HepG2 (cell line): ENCODE measurements around the gene WDR54. TPM values are rescaled to one million over a fixed set of nuclear protein-coding genes. Genes with fewer than 3 reads are reported as not detected.

Experiments
- CC2D1A ChIP-seq: sonication (generic); formaldehyde crosslinking; IDR thresholded peaks from 2 replicates; pipeline ENCODE4 v1.8.1; 2023; ENCODE audit warnings: mild to moderate bottlenecking, missing genetic modification reagents
- GTF2F1 ChIP-seq: fragments of 150-350 bp; IDR thresholded peaks from 2 replicates; pipeline ENCODE4 v1.6.1; 2014; ENCODE audit warnings: low read length
- HNF4A ChIP-seq: sonication (generic); formaldehyde crosslinking; IDR thresholded peaks from 2 replicates; pipeline ENCODE4 v1.4.0; 2020; ENCODE audit warnings: missing genetic modification reagents
- HNRNPK ChIP-seq: fragments of 200-400 bp; formaldehyde crosslinking; IDR thresholded peaks from 2 replicates; pipeline ENCODE4 v1.6.1; 2018; ENCODE audit warnings: low read length, low read depth, moderate library complexity, mild to moderate bottlenecking; ENCODE audit not compliant: poor library complexity, severe bottlenecking
- KDM2A ChIP-seq: sonication (generic); formaldehyde crosslinking; IDR thresholded peaks from 2 replicates; pipeline ENCODE4 v1.4.0; 2020; ENCODE audit warnings: low read depth, missing genetic modification reagents, borderline replicate concordance
- KDM6A ChIP-seq: IDR thresholded peaks from 2 replicates; pipeline ENCODE4 v1.6.1; 2016; ENCODE audit warnings: low read depth
- KLF16 ChIP-seq, 2 experiments: sonication (generic) in 1 of 2; formaldehyde crosslinking in 1 of 2; IDR thresholded peaks; 2 replicates each; pipeline versions ENCODE4 v1.6.1 to v1.8.0; 2016 to 2023; ENCODE audit warnings: missing genetic modification reagents in 2 of 2, missing compliant biosample characterization in 1 of 2
- MTA3 ChIP-seq: sonication (generic); formaldehyde crosslinking; IDR thresholded peaks from 2 replicates; pipeline ENCODE4 v1.4.0; 2020; ENCODE audit warnings: missing genetic modification reagents
- PPARG ChIP-seq: conservative IDR thresholded peaks from 2 replicates; pipeline ENCODE4 v1.6.1; 2016; ENCODE audit warnings: missing biosample characterization, missing genetic modification reagents
- RFX3 ChIP-seq: IDR thresholded peaks from 2 replicates; pipeline ENCODE4 v1.6.1; 2016; ENCODE audit warnings: missing biosample characterization, missing genetic modification reagents
- SMAD1 ChIP-seq: sonication (generic); formaldehyde crosslinking; IDR thresholded peaks from 2 replicates; pipeline ENCODE4 v1.4.0; 2020; ENCODE audit warnings: missing genetic modification reagents, low read depth, mild to moderate bottlenecking, borderline replicate concordance
- ZNF12 ChIP-seq: sonication (generic); formaldehyde crosslinking; IDR thresholded peaks from 2 replicates; pipeline ENCODE4 v1.5.0; 2020; ENCODE audit warnings: missing genetic modification reagents
- ZNF670 ChIP-seq: sonication (generic); formaldehyde crosslinking; IDR thresholded peaks from 2 replicates; pipeline ENCODE4 v1.8.0; 2022; ENCODE audit warnings: mild to moderate bottlenecking, missing genetic modification reagents, borderline replicate concordance
- ZNF749 ChIP-seq: sonication (generic); formaldehyde crosslinking; IDR thresholded peaks from 2 replicates; pipeline ENCODE4 v1.8.0; 2022; ENCODE audit warnings: mild to moderate bottlenecking, missing genetic modification reagents, moderate library complexity, borderline replicate concordance
- ZNF773 ChIP-seq: sonication (generic); formaldehyde crosslinking; IDR thresholded peaks from 2 replicates; pipeline ENCODE4 v1.4.0; 2020; ENCODE audit warnings: missing genetic modification reagents, borderline replicate concordance
- polyA plus RNA-seq, 8 experiments: library from polyadenylated mRNA; depleted of rRNA in 3 of 8; stranded (reverse) in 7 of 8; unstranded in 1 of 8; fragments of >200 nt; fragmentation: Illumina TruSeq in 4 of 8; extraction: Trizol in 4 of 8; gene quantifications; 2 replicates each; pipeline versions ENCODE4 v1.2.1 to v1.2.3, GENCODE V29; 2011 to 2016; ENCODE audit warnings: low read depth in 4 of 8, missing spikeins in 1 of 8, mixed read lengths in 1 of 8; ENCODE audit not compliant: insufficient read depth in 1 of 8
- total RNA-seq, 5 experiments: library from RNA; depleted of rRNA; stranded (reverse); fragments of >200 nt; fragmentation: Illumina TruSeq; extraction: Trizol; gene quantifications; 2 replicates each; pipeline ENCODE4 v1.2.3, GENCODE V29; 2016; ENCODE audit warnings: low read depth in 1 of 5
- TF ChIP-seq, protein P1 (sequence below): sonication (generic); formaldehyde crosslinking; IDR thresholded peaks from 2 replicates; pipeline ENCODE4 v1.4.0; 2020; ENCODE audit warnings: mild to moderate bottlenecking, missing genetic modification reagents
- TF ChIP-seq, protein P2 (sequence below): sonication (generic); formaldehyde crosslinking; IDR thresholded peaks from 2 replicates; pipeline ENCODE4 v1.4.0; 2020; ENCODE audit warnings: missing genetic modification reagents
- TF ChIP-seq, protein P3 (sequence below): sonication (generic); formaldehyde crosslinking; conservative IDR thresholded peaks from 2 replicates; pipeline ENCODE4 v1.8.0; 2022; ENCODE audit warnings: mild to moderate bottlenecking, moderate library complexity, missing genetic modification reagents
- TF ChIP-seq, protein P4 (sequence below): sonication (generic); formaldehyde crosslinking; IDR thresholded peaks from 2 replicates; pipeline ENCODE4 v1.8.1; 2023; ENCODE audit warnings: mild to moderate bottlenecking, moderate library complexity, missing genetic modification reagents
- TF ChIP-seq, protein P5 (sequence below): sonication (generic); formaldehyde crosslinking; IDR thresholded peaks from 2 replicates; pipeline ENCODE4 v1.4.0; 2020; ENCODE audit warnings: mild to moderate bottlenecking, missing genetic modification reagents

Gene WDR54
- total and polyA plus RNA-seq, 2 of the 13 experiments (the other 11 are each of a cell fraction or from before 2014, with no cell fraction given): 2.0 to 17.3 TPM

DNA sequence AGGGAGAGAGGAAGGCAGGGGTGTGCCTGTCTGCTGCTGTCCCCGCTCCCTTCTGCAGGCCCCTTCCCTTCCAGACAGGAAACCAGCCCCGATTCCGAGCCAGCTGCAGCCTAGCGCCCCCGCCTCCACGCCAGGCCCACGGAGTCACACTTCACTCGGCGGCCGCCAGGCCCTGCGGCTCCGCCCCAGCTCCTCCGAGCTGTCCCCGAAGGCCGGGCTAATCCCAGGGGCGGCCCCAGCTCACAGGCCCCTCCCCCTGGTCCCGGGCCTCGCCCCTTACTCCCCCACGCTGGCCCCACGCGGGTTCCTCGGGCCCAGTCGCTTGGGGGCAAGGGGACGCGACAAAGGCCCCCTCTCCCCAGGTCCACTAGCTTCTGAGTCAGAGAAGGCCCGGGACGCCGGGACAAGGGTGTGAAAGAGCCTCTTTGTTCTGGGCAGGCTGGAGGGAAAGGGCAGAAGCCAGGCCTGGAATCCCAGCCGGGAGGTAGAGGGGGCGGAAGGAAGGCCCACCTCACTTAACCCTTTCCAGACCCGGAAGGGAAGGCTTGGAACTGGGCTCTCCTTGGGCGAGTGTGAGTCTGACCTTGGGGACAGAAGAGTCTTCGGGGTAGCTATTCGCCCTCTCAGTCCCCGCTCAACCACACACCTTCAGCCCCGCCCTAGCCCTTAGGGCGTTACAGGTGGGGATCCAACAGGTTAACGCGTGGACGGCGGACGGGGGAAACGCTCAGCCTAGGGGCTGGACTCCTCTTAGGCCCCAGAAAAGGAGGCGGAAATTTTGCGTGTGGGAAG lies 19.0 kb downstream of the WDR54 start (continued):
- TF ChIP-seq ZNF749 (CRISPR knock-in tag): peak; percentile 91
- 0 out of 2 replicates have a peak, but pooled peaks have one; percentile 6 for TF ChIP-seq RFX3 (CRISPR knock-in tag)
- no peak; the same call in 1 of the 2 replicates for TF ChIP-seq HNF4A (CRISPR knock-in tag)
- TF ChIP-seq ZNF12: peak; percentile 62; the same call in 1 of the 2 replicates
- TF ChIP-seq, protein P1, sequence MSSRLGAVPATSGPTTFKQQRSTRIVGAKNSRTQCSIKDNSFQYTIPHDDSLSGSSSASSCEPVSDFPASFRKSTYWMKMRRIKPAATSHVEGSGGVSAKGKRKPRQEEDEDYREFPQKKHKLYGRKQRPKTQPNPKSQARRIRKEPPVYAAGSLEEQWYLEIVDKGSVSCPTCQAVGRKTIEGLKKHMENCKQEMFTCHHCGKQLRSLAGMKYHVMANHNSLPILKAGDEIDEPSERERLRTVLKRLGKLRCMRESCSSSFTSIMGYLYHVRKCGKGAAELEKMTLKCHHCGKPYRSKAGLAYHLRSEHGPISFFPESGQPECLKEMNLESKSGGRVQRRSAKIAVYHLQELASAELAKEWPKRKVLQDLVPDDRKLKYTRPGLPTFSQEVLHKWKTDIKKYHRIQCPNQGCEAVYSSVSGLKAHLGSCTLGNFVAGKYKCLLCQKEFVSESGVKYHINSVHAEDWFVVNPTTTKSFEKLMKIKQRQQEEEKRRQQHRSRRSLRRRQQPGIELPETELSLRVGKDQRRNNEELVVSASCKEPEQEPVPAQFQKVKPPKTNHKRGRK: no peak
- TF ChIP-seq ZNF773 (CRISPR knock-in tag): no peak; the same call in 1 of the 2 replicates
- 0 out of 2 replicates have a peak, but pooled peaks have one; percentile 48 for TF ChIP-seq ZNF670
- TF ChIP-seq, protein P2, sequence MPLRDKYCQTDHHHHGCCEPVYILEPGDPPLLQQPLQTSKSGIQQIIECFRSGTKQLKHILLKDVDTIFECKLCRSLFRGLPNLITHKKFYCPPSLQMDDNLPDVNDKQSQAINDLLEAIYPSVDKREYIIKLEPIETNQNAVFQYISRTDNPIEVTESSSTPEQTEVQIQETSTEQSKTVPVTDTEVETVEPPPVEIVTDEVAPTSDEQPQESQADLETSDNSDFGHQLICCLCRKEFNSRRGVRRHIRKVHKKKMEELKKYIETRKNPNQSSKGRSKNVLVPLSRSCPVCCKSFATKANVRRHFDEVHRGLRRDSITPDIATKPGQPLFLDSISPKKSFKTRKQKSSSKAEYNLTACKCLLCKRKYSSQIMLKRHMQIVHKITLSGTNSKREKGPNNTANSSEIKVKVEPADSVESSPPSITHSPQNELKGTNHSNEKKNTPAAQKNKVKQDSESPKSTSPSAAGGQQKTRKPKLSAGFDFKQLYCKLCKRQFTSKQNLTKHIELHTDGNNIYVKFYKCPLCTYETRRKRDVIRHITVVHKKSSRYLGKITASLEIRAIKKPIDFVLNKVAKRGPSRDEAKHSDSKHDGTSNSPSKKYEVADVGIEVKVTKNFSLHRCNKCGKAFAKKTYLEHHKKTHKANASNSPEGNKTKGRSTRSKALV: 0 out of 2 replicates have a peak, but pooled peaks have one; percentile 24
- TF ChIP-seq, protein P3, sequence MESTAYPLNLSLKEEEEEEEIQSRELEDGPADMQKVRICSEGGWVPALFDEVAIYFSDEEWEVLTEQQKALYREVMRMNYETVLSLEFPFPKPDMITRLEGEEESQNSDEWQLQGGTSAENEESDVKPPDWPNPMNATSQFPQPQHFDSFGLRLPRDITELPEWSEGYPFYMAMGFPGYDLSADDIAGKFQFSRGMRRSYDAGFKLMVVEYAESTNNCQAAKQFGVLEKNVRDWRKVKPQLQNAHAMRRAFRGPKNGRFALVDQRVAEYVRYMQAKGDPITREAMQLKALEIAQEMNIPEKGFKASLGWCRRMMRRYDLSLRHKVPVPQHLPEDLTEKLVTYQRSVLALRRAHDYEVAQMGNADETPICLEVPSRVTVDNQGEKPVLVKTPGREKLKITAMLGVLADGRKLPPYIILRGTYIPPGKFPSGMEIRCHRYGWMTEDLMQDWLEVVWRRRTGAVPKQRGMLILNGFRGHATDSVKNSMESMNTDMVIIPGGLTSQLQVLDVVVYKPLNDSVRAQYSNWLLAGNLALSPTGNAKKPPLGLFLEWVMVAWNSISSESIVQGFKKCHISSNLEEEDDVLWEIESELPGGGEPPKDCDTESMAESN (CRISPR knock-in tag): peak; percentile 60; the same call in 1 of the 2 replicates
- no peak; the same call in 1 of the 2 replicates for TF ChIP-seq SMAD1 (CRISPR knock-in tag)
- peak; percentile 51; the same call in 1 of the 2 replicates for TF ChIP-seq PPARG (CRISPR knock-in tag)
- TF ChIP-seq, protein P4, sequence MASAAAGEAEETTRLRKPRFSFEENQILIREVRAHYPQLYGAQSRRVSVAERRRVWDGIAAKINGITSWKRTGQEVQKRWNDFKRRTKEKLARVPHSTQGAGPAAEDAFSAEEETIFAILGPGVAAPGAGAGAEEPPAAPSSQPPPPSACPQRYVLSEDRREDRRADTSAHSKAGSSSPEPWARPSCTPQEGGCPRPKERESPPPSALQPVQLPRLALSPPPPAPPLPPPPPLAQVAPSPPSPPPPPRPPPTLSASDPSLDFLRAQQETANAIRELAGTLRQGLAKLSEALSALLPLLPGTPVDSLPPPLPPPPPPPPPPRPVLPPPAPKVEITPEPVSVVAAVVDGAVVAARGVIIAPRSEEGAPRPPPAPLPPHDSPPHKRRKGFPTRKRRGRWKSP (CRISPR knock-in tag): peak; percentile 46; the same call in 1 of the 2 replicates
- TF ChIP-seq MTA3 (CRISPR knock-in tag): no peak
- TF ChIP-seq, protein P5, sequence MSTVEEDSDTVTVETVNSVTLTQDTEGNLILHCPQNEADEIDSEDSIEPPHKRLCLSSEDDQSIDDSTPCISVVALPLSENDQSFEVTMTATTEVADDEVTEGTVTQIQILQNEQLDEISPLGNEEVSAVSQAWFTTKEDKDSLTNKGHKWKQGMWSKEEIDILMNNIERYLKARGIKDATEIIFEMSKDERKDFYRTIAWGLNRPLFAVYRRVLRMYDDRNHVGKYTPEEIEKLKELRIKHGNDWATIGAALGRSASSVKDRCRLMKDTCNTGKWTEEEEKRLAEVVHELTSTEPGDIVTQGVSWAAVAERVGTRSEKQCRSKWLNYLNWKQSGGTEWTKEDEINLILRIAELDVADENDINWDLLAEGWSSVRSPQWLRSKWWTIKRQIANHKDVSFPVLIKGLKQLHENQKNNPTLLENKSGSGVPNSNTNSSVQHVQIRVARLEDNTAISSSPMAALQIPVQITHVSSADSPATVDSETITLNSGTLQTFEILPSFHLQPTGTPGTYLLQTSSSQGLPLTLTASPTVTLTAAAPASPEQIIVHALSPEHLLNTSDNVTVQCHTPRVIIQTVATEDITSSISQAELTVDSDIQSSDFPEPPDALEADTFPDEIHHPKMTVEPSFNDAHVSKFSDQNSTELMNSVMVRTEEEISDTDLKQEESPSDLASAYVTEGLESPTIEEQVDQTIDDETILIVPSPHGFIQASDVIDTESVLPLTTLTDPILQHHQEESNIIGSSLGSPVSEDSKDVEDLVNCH (CRISPR knock-in tag): no peak
- TF ChIP-seq KLF16 (CRISPR knock-in tag; IDR thresholded peaks at IDR 0.05): peak in 1 of 2 experiments; percentile 93; a peak in 2 of 4 replicates
- TF ChIP-seq KDM6A (CRISPR knock-in tag): no peak; the same call in 1 of the 2 replicates
- TF ChIP-seq KDM2A (CRISPR knock-in tag): peak; percentile 92
- no peak for TF ChIP-seq CC2D1A (CRISPR knock-in tag)
- TF ChIP-seq GTF2F1: no peak
- TF ChIP-seq HNRNPK: peak; percentile 91
